ENCODE measurements around the gene NSL1. TPM values are rescaled to one million over a fixed set of nuclear protein-coding genes. Genes with fewer than 3 reads are reported as not detected.

Gene NSL1
- total and polyA plus RNA-seq, 9 of the 15 experiments (the other 6 are each of a cell fraction or from before 2014, with no cell fraction given) = 53.5 to 108 (median 59.1) TPM

- CTCF ChIA-PET (ENCODE audit: low intra/inter-chr PET ratio) = interaction anchor here (0.7 to 2.0 kb wide), 3 partner anchors 83 to 362 kb away, joined by 3 to 12 read pairs (median 6); no protein-coding TSS in a partner anchor
- Histone ChIP-seq H3K36me3 (ENCODE audit: control insufficient read depth, insufficient read depth, low read length) (no peaks in the 10 kb centered on the region), H3K9me1 (ENCODE audit: control insufficient read depth, insufficient read depth, low read length) (no peaks in the 10 kb centered on the region), H2AFZ (ENCODE audit: low read depth, low read length) (peak overlapping the region; percentile 86), H3K4me2 (ENCODE audit: insufficient read depth, low read length) (peak overlapping the region; percentile 83), H3K9ac (ENCODE audit: insufficient read depth in 1 of 2, low read depth in 2 of 2, low read length in 2 of 2) (peak overlapping the region; percentile 23 to 87; a peak in 3 of 4 replicates), H3K4me1 (replicated peaks in 1 of 2; ENCODE audit: control insufficient read depth in 2 of 2, insufficient read depth in 2 of 2, low read length in 2 of 2) (peaks cover 19 to 23% of the 10 kb centered on the region in 2 experiments), H4K20me1 (replicated peaks; ENCODE audit: control insufficient read depth, insufficient read depth, low read length) (no peaks in the 10 kb centered on the region), H3K79me2 (ENCODE audit: control insufficient read depth, insufficient read depth, low read length) (no peaks in the 10 kb centered on the region), H3K27me3 (ENCODE audit: control insufficient read depth in 2 of 2, insufficient read depth in 2 of 2, low read length in 2 of 2) (peaks cover 51 to 53% of the 10 kb centered on the region in 2 experiments), H3K4me3 (peak overlapping the region; percentile 46), H3K27ac (ENCODE audit: extremely low read depth, low read depth, low read length) (no peak overlapping the region), H3K9me3 (replicated peaks; ENCODE audit: control insufficient read depth, insufficient read depth, low read depth, low read length) (no peaks in the 10 kb centered on the region)
- peak; percentile 75 to 78 (median 76) for DNase-seq (ENCODE audit: extremely low read depth in 1 of 4, low spot score in 3 of 4)
- BruUV-seq (replicated peaks) = no TSS peak
- in situ Hi-C loops (cut with MboI) (no loop called here), intact Hi-C loops (cut with micrococcal nuclease) (loop anchor here (2.0 to 10.0 kb wide), 2 partner anchors 84 to 216 kb away; no protein-coding TSS in a partner anchor)
- WGBS (ENCODE audit: insufficient coverage, low coverage, missing lambda C conversion rate) = under 1% methylated on average over 36 of the region's 42 CpGs
- POLR2A ChIA-PET = interaction anchor here (0.5 to 1.9 kb wide), 4 partner anchors 11 to 270 kb away, joined by 3 to 4 read pairs (median 3); partner anchors contain the start of gene ATF3
- FAIRE-seq = no peak
- ATAC-seq = peak; percentile 94
- TF ChIP-seq, protein P1, sequence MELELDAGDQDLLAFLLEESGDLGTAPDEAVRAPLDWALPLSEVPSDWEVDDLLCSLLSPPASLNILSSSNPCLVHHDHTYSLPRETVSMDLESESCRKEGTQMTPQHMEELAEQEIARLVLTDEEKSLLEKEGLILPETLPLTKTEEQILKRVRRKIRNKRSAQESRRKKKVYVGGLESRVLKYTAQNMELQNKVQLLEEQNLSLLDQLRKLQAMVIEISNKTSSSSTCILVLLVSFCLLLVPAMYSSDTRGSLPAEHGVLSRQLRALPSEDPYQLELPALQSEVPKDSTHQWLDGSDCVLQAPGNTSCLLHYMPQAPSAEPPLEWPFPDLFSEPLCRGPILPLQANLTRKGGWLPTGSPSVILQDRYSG (tag; conservative IDR thresholded peaks at IDR 0.05; ENCODE audit: low read depth) = no peak
- TF ChIP-seq ZBTB43 (CRISPR knock-in tag; IDR thresholded peaks at IDR 0.05) (0 out of 2 replicates have a peak, but pooled peaks have one; percentile 56), HDAC6 (IDR thresholded peaks at IDR 0.05; ENCODE audit: low read depth, low read length) (no peak), MXI1 (IDR thresholded peaks at IDR 0.05; ENCODE audit: low read depth, low read length) (peak; percentile 25; the same call in 1 of the 2 replicates), ZNF780A (CRISPR knock-in tag; IDR thresholded peaks at IDR 0.05) (no peak), RBM39 (optimal IDR thresholded peaks at IDR 0.05; ENCODE audit: low read depth, low read length) (no peak), POLR2G (IDR thresholded peaks at IDR 0.05; ENCODE audit: low read depth, low read length) (peak; percentile 50; the same call in 1 of the 2 replicates), NCOR1 (IDR thresholded peaks at IDR 0.05) (no peak), TEAD4 (IDR thresholded peaks at IDR 0.05; ENCODE audit: low read length) (no peak; the same call in 1 of the 2 replicates), TEAD4 (CRISPR knock-in tag; IDR thresholded peaks at IDR 0.05; ENCODE audit: borderline replicate concordance) (peak; percentile 95)
- TF ChIP-seq, protein P2, sequence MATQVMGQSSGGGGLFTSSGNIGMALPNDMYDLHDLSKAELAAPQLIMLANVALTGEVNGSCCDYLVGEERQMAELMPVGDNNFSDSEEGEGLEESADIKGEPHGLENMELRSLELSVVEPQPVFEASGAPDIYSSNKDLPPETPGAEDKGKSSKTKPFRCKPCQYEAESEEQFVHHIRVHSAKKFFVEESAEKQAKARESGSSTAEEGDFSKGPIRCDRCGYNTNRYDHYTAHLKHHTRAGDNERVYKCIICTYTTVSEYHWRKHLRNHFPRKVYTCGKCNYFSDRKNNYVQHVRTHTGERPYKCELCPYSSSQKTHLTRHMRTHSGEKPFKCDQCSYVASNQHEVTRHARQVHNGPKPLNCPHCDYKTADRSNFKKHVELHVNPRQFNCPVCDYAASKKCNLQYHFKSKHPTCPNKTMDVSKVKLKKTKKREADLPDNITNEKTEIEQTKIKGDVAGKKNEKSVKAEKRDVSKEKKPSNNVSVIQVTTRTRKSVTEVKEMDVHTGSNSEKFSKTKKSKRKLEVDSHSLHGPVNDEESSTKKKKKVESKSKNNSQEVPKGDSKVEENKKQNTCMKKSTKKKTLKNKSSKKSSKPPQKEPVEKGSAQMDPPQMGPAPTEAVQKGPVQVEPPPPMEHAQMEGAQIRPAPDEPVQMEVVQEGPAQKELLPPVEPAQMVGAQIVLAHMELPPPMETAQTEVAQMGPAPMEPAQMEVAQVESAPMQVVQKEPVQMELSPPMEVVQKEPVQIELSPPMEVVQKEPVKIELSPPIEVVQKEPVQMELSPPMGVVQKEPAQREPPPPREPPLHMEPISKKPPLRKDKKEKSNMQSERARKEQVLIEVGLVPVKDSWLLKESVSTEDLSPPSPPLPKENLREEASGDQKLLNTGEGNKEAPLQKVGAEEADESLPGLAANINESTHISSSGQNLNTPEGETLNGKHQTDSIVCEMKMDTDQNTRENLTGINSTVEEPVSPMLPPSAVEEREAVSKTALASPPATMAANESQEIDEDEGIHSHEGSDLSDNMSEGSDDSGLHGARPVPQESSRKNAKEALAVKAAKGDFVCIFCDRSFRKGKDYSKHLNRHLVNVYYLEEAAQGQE (IDR thresholded peaks at IDR 0.05; ENCODE audit: borderline replicate concordance) = peak; percentile 77
- TF ChIP-seq, protein P2 (CRISPR knock-in tag; IDR thresholded peaks at IDR 0.05; ENCODE audit: low read depth) = 0 out of 2 replicates have a peak, but pooled peaks have one; percentile 63
Observed at GRCh38 chr1:212699104-212699624, 92.4 kb downstream of the NSL1 start.

Data from K562 (cell line).